Hepatocyte (in vitro differentiated cells): ENCODE results near the gene TTC7B. TPM values are rescaled to one million over a fixed set of nuclear protein-coding genes. Genes with fewer than 3 reads are reported as not detected.

Experiments used
- DNase-seq: peaks from one replicate; pipeline ENCODE4 v3.0.0-alpha.2; 2016; ENCODE audit warnings: low spot score
- H2AFZ ChIP-seq: fragments of 200-600 bp; sonication (generic); 2 replicates; pipeline ENCODE4 v1.6.0; 2016; ENCODE audit warnings: antibody characterized with exemption, mild to moderate bottlenecking
- H3K27ac ChIP-seq: fragments of 200-600 bp; sonication (generic); 2 replicates; pipeline ENCODE4 v1.5.1; 2016; ENCODE audit warnings: mild to moderate bottlenecking
- H3K27me3 ChIP-seq: fragments of 200-600 bp; sonication (generic); 2 replicates; pipeline ENCODE4 v1.6.1; 2016
- H3K36me3 ChIP-seq: fragments of 200-600 bp; sonication (generic); replicated peaks from 2 replicates; pipeline ENCODE4 v1.5.1; 2016; ENCODE audit warnings: low read depth; ENCODE audit not compliant: insufficient read depth
- H3K4me1 ChIP-seq: fragments of 200-600 bp; sonication (generic); 2 replicates; pipeline ENCODE4 v1.5.1; 2016; ENCODE audit warnings: mild to moderate bottlenecking, moderate library complexity; ENCODE audit not compliant: insufficient read depth
- H3K4me2 ChIP-seq: fragments of 200-600 bp; sonication (generic); 2 replicates; pipeline ENCODE4 v1.6.0; 2016
- H3K4me3 ChIP-seq: fragments of 200-600 bp; sonication (generic); 2 replicates; pipeline ENCODE4 v1.5.1; 2016; ENCODE audit warnings: mild to moderate bottlenecking
- H3K79me2 ChIP-seq: fragments of 200-600 bp; sonication (generic); 2 replicates; pipeline ENCODE4 v1.6.0; 2017; ENCODE audit warnings: mild to moderate bottlenecking
- H3K9me2 ChIP-seq: fragments of 200-600 bp; sonication (generic); replicated peaks from 2 replicates; pipeline ENCODE4 v1.6.0; 2017; ENCODE audit warnings: mild to moderate bottlenecking; ENCODE audit not compliant: insufficient read depth
- H3K9me3 ChIP-seq: fragments of 200-600 bp; sonication (generic); 2 replicates; pipeline ENCODE4 v1.5.1; 2016; ENCODE audit warnings: low read depth, mild to moderate bottlenecking
- H4K20me1 ChIP-seq: fragments of 200-600 bp; sonication (generic); 2 replicates; pipeline ENCODE4 v1.6.0; 2016; ENCODE audit warnings: mild to moderate bottlenecking; ENCODE audit not compliant: insufficient read depth, poor library complexity, severe bottlenecking
- CTCF ChIP-seq: fragments of 200-600 bp; sonication (generic); IDR thresholded peaks from 2 replicates; pipeline ENCODE4 v1.5.1; 2016; ENCODE audit warnings: antibody characterized with exemption, mild to moderate bottlenecking; ENCODE audit not compliant: poor library complexity
- EZH2 ChIP-seq: fragments of 200-600 bp; sonication (generic); IDR thresholded peaks from 2 replicates; pipeline ENCODE4 v1.6.1; 2016; ENCODE audit warnings: antibody characterized with exemption, mild to moderate bottlenecking, borderline replicate concordance
- EZH2phosphoT487 ChIP-seq: fragments of 200-600 bp; sonication (generic); IDR thresholded peaks from one replicate; pipeline ENCODE4 v1.6.1; 2018; ENCODE audit warnings: antibody characterized with exemption, mild to moderate bottlenecking, low read depth, moderate library complexity; ENCODE audit not compliant: unreplicated experiment, severe bottlenecking
- WGBS: methylation state at CpG from one replicate; pipeline ENCODE4 v1.1.6; 2016; ENCODE audit warnings: low lambda C conversion rate; ENCODE audit errors: missing lambda C conversion rate; 5-methylcytosine and 5-hydroxymethylcytosine counted together
- polyA plus RNA-seq: library from polyadenylated mRNA; unstranded; fragments of >200 nt; fragmentation: Nextera tagmentation; extraction: Ambion mirVana; gene quantifications from 2 replicates; pipeline ENCODE4 v1.2.1, GENCODE V29; 2016
- total RNA-seq: library from RNA; depleted of rRNA; stranded (reverse); fragments of >200 nt; gene quantifications from 2 replicates; pipeline ENCODE4 v1.2.3, GENCODE V29; 2014

The TTC7B gene
- total and polyA plus RNA-seq, 2 experiments from 2014 or later = 10.7 to 25.5 TPM

GRCh38 chr14:90663140-90663539 is 153.1 kb downstream of the TTC7B start:
- Histone ChIP-seq H3K4me2 (no peak overlapping the region), H3K9me2 (no peaks in the 10 kb centered on the region), H3K4me3 (no peak overlapping the region), H2AFZ (no peak overlapping the region), H3K4me1 (peaks cover 3% of the 10 kb centered on the region), H3K27me3 (no peaks in the 10 kb centered on the region), H3K36me3 (no peaks in the 10 kb centered on the region), H3K27ac (no peak overlapping the region), H3K79me2 (no peaks in the 10 kb centered on the region), H3K9me3 (no peaks in the 10 kb centered on the region), H4K20me1 (no peaks in the 10 kb centered on the region)
- 85% methylated on average over 5 of the region's 5 CpGs for WGBS
- TF ChIP-seq EZH2 (no peak), CTCF (no peak), EZH2phosphoT487 (no peak)
- no peak for DNase-seq

GRCh38 chr14:90661866-90662265 is 154.4 kb downstream of the TTC7B start:
- TF ChIP-seq CTCF (no peak), EZH2phosphoT487 (no peak), EZH2 (no peak)
- Histone ChIP-seq H3K9me3 (no peaks in the 10 kb centered on the region), H3K4me3 (no peak overlapping the region), H3K27ac (no peak overlapping the region), H3K79me2 (no peaks in the 10 kb centered on the region), H3K4me1 (peaks cover 1% of the 10 kb centered on the region), H2AFZ (no peak overlapping the region), H3K4me2 (no peak overlapping the region), H3K27me3 (no peaks in the 10 kb centered on the region), H3K9me2 (no peaks in the 10 kb centered on the region), H4K20me1 (no peaks in the 10 kb centered on the region), H3K36me3 (no peaks in the 10 kb centered on the region)
- DNase-seq = no peak
- 90% methylated on average over 6 of the region's 7 CpGs for WGBS

- H3K27ac ChIP-seq = no peak overlapping the region
- no peaks in the 10 kb centered on the region for H3K79me2 ChIP-seq
- H3K4me3 ChIP-seq = no peak overlapping the region
- TF ChIP-seq CTCF = no peak
- no peak for TF ChIP-seq EZH2phosphoT487
- TF ChIP-seq EZH2 = no peak
- no peak overlapping the region for H2AFZ ChIP-seq
- H3K4me1 ChIP-seq = no peaks in the 10 kb centered on the region
- no peaks in the 10 kb centered on the region for H3K27me3 ChIP-seq
- no peaks in the 10 kb centered on the region for H3K9me3 ChIP-seq
- WGBS = 93% methylated on average over 17 of the region's 17 CpGs
- DNase-seq = no peak
- H3K4me2 ChIP-seq = no peak overlapping the region
- no peaks in the 10 kb centered on the region for H3K36me3 ChIP-seq
- no peaks in the 10 kb centered on the region for H4K20me1 ChIP-seq
- H3K9me2 ChIP-seq = no peaks in the 10 kb centered on the region
Measured at GRCh38 chr14:90660865-90661570, 155.2 kb downstream of the TTC7B start.
